Mucosa of stomach (tissue), 1 donor: ENCODE data around the gene IFT122.

Experiments
- H3K27me3 ChIP-seq: one replicate; pipeline ENCODE4 v1.7.0; 2013; ENCODE audit warnings: mild to moderate bottlenecking, low read length; ENCODE audit not compliant: control insufficient read depth, insufficient read depth
- H3K36me3 ChIP-seq: one replicate; pipeline ENCODE4 v1.7.0; 2013; ENCODE audit warnings: low read length; ENCODE audit not compliant: control insufficient read depth, insufficient read depth
- H3K4me1 ChIP-seq: one replicate; pipeline ENCODE4 v1.7.0; 2013; ENCODE audit warnings: mild to moderate bottlenecking, low read length; ENCODE audit not compliant: control insufficient read depth, insufficient read depth
- H3K4me3 ChIP-seq: one replicate; pipeline ENCODE4 v1.7.0; 2013; ENCODE audit warnings: low read length
- H3K9ac ChIP-seq: one replicate; pipeline ENCODE4 v1.7.0; 2013; ENCODE audit warnings: mild to moderate bottlenecking, low read length, moderate library complexity
- H3K9me3 ChIP-seq: one replicate; pipeline ENCODE4 v1.7.0; 2013; ENCODE audit warnings: mild to moderate bottlenecking, low read length, moderate library complexity; ENCODE audit not compliant: control insufficient read depth
- donor health status: Pancreatic carcinoma.

IFT122 gene

DNA sequence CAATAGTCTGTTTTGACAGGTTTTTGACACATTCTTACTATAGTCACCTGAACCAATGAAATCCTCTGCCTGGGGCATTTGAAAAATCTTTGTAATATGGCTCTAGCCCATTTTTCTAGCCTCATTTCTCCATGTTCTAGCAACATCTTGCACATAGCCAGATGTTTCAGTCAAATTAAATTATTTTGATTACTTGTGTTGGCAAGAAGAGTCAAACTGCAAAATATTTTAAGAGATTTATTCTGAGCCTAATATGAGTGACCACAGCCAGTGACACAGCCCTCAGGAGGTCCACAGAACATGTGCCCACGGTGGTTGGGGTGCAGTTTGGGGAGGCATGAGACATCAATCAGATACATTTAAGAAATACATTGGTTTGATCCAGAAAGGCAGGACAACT is 6.9 kb downstream of the IFT122 start:
- peaks cover 27% of the 10 kb centered on the region for H3K4me1 ChIP-seq
- H3K9ac ChIP-seq: no peak overlapping the region
- no peaks in the 10 kb centered on the region for H3K9me3 ChIP-seq
- H3K4me3 ChIP-seq: no peak overlapping the region
- no peaks in the 10 kb centered on the region for H3K27me3 ChIP-seq
- H3K36me3 ChIP-seq: no peaks in the 10 kb centered on the region

- Histone ChIP-seq H3K4me1 (peaks cover 17% of the 10 kb centered on the region), H3K36me3 (no peaks in the 10 kb centered on the region), H3K9me3 (no peaks in the 10 kb centered on the region), H3K27me3 (no peaks in the 10 kb centered on the region), H3K9ac (peak overlapping the region; percentile 45), H3K4me3 (no peak overlapping the region)
Observed at GRCh38 chr3:129448186-129448895, 8.3 kb downstream of the IFT122 start.

DNA sequence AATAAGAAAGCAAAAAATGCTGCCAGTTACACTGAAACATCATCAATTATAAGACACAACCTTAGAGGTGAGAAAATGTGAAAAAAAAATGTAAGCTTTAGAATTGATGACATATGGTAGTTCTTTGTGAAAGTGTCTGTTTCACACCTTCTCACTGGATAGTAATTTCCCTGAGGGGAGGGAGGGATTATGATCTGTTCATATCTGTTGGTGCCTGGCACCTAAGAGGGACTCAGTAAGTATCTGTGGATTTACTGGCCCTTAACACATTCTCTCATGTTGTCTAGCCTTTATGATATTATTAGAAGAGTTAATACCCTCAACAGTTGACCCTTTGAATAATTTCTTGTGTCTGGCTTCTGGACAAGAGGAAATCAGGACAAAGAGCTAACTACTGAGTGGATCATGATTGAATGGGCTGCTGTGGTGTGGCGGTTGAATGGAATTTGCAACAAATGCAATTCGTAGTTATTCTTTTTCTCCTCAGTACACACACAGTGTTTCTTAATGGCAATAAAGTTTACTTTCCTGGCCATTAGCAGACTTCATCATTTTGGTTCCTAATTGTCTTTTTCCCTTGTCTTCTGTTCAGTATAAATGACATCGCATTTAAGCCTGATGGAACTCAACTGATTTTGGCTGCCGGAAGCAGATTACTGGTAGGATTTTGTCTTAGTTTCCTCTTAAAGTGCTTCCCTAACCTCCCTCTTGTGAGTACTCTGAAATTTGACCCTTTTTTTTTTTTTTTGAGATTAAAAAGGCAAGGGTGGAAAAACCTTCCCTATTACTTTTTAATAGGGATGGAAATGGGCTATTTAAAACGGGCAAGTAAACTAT is 9.5 kb downstream of the IFT122 start:
- no peak overlapping the region for H3K9ac ChIP-seq
- no peaks in the 10 kb centered on the region for H3K9me3 ChIP-seq
- no peaks in the 10 kb centered on the region for H3K36me3 ChIP-seq
- peaks cover 10% of the 10 kb centered on the region for H3K4me1 ChIP-seq
- no peak overlapping the region for H3K4me3 ChIP-seq
- H3K27me3 ChIP-seq: no peaks in the 10 kb centered on the region

- peaks cover 10% of the 10 kb centered on the region for H3K4me1 ChIP-seq
- H3K27me3 ChIP-seq: no peaks in the 10 kb centered on the region
- no peaks in the 10 kb centered on the region for H3K36me3 ChIP-seq
- H3K4me3 ChIP-seq: no peak overlapping the region
- H3K9ac ChIP-seq: no peak overlapping the region
- H3K9me3 ChIP-seq: no peaks in the 10 kb centered on the region
Observed at GRCh38 chr3:129453732-129454131, 13.7 kb downstream of the IFT122 start.

- Histone ChIP-seq H3K9me3 (no peaks in the 10 kb centered on the region), H3K36me3 (no peaks in the 10 kb centered on the region), H3K4me3 (no peak overlapping the region), H3K27me3 (no peaks in the 10 kb centered on the region), H3K9ac (no peak overlapping the region), H3K4me1 (no peaks in the 10 kb centered on the region)
Observed at GRCh38 chr3:129460155-129460554, 20.1 kb downstream of the IFT122 start.

DNA sequence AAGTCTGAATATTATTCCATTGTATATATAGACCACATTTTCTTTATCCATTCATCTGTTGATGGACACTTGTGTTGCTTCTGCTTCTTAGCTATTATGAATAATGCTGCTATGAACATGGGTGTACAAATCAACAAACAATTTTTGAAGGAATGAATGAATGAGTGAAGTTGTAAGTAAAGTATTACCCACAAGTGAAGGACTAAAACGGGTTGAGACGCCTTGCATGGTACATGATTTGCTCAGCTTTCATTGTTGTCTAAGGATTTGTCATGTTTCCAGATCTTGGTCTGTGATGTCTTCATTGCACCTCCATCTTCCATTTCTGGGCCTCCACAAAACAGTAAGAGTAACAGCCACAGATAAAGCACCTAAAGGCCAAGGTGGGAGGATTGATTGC is 20.5 kb downstream of the IFT122 start:
- no peaks in the 10 kb centered on the region for H3K4me1 ChIP-seq
- no peaks in the 10 kb centered on the region for H3K27me3 ChIP-seq
- H3K36me3 ChIP-seq: no peaks in the 10 kb centered on the region
- no peaks in the 10 kb centered on the region for H3K9me3 ChIP-seq
- no peak overlapping the region for H3K9ac ChIP-seq
- no peak overlapping the region for H3K4me3 ChIP-seq

- Histone ChIP-seq H3K36me3 (no peaks in the 10 kb centered on the region), H3K9ac (no peak overlapping the region), H3K4me1 (no peaks in the 10 kb centered on the region), H3K4me3 (no peak overlapping the region), H3K9me3 (no peaks in the 10 kb centered on the region), H3K27me3 (no peaks in the 10 kb centered on the region)
Observed at GRCh38 chr3:129461022-129461421, 21.0 kb downstream of the IFT122 start.

DNA sequence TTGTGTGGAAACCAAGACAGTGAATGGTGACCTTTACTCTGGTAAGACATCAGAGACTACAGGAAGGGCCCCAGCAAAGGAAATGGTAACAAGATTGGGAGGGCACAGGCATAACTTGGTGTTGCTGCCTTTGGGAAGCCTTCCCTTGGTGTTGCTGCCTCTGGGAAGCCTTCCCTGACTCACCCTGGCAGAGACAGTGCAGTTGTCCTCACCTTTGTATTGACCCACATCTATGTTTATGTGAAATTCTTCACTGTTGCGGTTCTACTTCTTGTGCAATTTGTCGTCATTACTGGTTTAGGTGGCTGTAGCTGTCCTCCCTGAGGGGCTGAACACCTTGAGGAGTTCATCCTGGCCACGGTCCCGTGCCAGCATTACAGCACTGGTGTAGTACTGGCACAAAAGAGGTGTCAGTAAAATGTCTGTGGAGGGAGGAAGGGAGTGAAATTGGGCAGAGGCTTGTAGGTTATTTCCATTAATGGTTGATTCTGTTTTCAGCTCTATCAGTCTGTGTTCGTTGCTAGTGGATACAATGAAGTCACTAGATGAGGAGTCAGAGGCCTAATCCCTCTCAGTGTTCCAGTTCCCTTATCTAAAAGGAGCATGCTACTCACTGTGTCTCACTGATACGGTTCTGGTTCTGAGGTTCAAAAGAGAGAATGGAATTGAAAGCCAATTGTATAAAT is 21.6 kb downstream of the IFT122 start:
- Histone ChIP-seq H3K27me3 (no peaks in the 10 kb centered on the region), H3K9me3 (no peaks in the 10 kb centered on the region), H3K36me3 (no peaks in the 10 kb centered on the region), H3K4me3 (no peak overlapping the region), H3K9ac (no peak overlapping the region), H3K4me1 (no peaks in the 10 kb centered on the region)

DNA sequence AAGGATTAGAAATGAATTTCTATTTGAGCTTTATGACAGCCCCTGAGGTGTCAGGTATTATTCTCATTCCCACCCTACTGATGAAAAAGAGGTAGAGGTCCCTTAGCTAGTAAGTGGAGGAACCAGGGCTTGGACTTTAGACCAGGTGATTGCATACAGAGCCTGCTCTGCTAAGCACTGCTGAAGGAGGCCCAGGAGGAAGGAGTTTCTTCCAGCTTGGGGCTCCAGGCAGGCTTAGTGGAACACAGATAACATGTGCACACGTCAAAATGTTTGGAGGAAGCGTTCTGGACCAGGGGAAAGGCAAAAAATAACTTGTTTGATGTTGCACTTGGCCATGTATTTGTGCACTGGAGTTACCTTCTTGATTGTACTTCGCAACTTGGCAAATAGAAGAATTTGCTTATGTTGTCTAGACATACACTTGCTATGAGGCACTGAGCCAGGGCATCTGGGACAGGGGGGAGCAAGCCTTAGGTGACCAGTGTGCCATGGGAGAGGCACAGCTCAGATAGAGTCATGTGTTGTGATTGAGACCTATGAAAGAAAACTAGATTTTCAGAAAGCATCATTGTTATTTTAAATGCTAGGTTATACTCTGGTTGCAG is 22.4 kb downstream of the IFT122 start:
- Histone ChIP-seq H3K4me1 (no peaks in the 10 kb centered on the region), H3K4me3 (no peak overlapping the region), H3K36me3 (no peaks in the 10 kb centered on the region)

GRCh38 chr3:129463094-129463493 is 23.1 kb downstream of the IFT122 start:
- Histone ChIP-seq H3K9ac (no peak overlapping the region), H3K27me3 (no peaks in the 10 kb centered on the region), H3K36me3 (no peaks in the 10 kb centered on the region), H3K4me1 (peaks cover 4% of the 10 kb centered on the region), H3K4me3 (no peak overlapping the region), H3K9me3 (no peaks in the 10 kb centered on the region)

More for the DNA sequence above, 22.4 kb downstream of the IFT122 start:
- Histone ChIP-seq H3K9ac (no peak overlapping the region), H3K9me3 (no peaks in the 10 kb centered on the region), H3K27me3 (no peaks in the 10 kb centered on the region)

GRCh38 chr3:129463716-129464115 is 23.7 kb downstream of the IFT122 start:
- no peak overlapping the region for H3K4me3 ChIP-seq
- no peaks in the 10 kb centered on the region for H3K9me3 ChIP-seq
- H3K4me1 ChIP-seq: peaks cover 11% of the 10 kb centered on the region
- no peaks in the 10 kb centered on the region for H3K27me3 ChIP-seq
- H3K9ac ChIP-seq: no peak overlapping the region
- no peaks in the 10 kb centered on the region for H3K36me3 ChIP-seq

DNA sequence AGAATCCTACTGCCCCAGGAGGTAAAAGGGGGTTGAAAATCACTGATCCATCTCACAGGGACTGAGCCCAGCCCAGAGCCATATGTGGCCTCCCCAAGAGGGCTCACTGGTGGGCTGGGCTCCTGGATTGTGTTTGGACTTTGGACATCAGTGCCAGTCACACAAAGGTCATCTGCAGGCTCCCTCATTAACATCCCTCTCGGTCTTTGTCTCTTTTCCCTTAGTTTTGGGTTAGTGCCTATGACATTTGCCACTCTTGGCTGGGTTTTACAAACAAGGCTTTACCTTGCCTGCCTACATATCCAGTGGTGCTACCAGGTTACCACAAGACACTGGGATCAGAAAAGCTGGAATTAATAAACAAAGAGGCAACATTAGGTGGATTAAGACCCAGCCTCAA is 27.9 kb downstream of the IFT122 start:
- Histone ChIP-seq H3K9ac (no peak overlapping the region), H3K9me3 (no peaks in the 10 kb centered on the region), H3K4me1 (peaks cover 22% of the 10 kb centered on the region), H3K36me3 (peaks cover 3% of the 10 kb centered on the region), H3K27me3 (no peaks in the 10 kb centered on the region), H3K4me3 (no peak overlapping the region)
